SH-SY5Y (cell line): ENCODE measurements around the gene EMC1.

Source experiments
- GATA2 ChIP-seq: IDR thresholded peaks from 2 replicates; pipeline ENCODE4 v1.6.1; 2011; ENCODE audit warnings: mild to moderate bottlenecking, low read depth, low read length
- GATA3 ChIP-seq: IDR thresholded peaks from 2 replicates; pipeline ENCODE4 v1.6.1; 2011; ENCODE audit warnings: low read depth, mild to moderate bottlenecking, low read length, moderate library complexity

EMC1 gene

GRCh38 chr1:19202396-19202795, 48.9 kb downstream of the EMC1 start:
- TF ChIP-seq GATA2 (no peak), GATA3 (no peak)

- TF ChIP-seq GATA3 (no peak), GATA2 (no peak)
These were observed 51.2 kb downstream of the EMC1 start for GRCh38 chr1:19199969-19200604.

- no peak for TF ChIP-seq GATA3
- no peak for TF ChIP-seq GATA2
These were observed 51.9 kb downstream of the EMC1 start for GRCh38 chr1:19199329-19199968.

GRCh38 chr1:19198820-19199219, 52.5 kb downstream of the EMC1 start:
- no peak for TF ChIP-seq GATA3
- no peak for TF ChIP-seq GATA2

- TF ChIP-seq GATA3 (no peak), GATA2 (no peak)
These were observed 53.5 kb downstream of the EMC1 start for GRCh38 chr1:19197845-19198244.

GRCh38 chr1:19196331-19196730, 55.0 kb downstream of the EMC1 start:
- TF ChIP-seq GATA3 = no peak

- TF ChIP-seq GATA2 (no peak), GATA3 (no peak)
These were observed 58.3 kb downstream of the EMC1 start for GRCh38 chr1:19193004-19193403.

- TF ChIP-seq GATA2 (no peak), GATA3 (no peak)
These were observed 59.5 kb downstream of the EMC1 start for GRCh38 chr1:19191811-19192210.

- TF ChIP-seq GATA2 (no peak), GATA3 (no peak)
These were observed 60.9 kb downstream of the EMC1 start for GRCh38 chr1:19190468-19190867.

- TF ChIP-seq GATA2 = no peak
- no peak for TF ChIP-seq GATA3
These were observed 62.1 kb downstream of the EMC1 start for GRCh38 chr1:19189270-19189669.

- TF ChIP-seq GATA3 (no peak), GATA2 (no peak)
These were observed 63.5 kb downstream of the EMC1 start for GRCh38 chr1:19187852-19188251.

- TF ChIP-seq GATA2 = no peak
- TF ChIP-seq GATA3 = no peak
These were observed 65.3 kb downstream of the EMC1 start for GRCh38 chr1:19186001-19186400.

- TF ChIP-seq GATA3 (no peak), GATA2 (no peak)
These were observed 69.1 kb downstream of the EMC1 start for GRCh38 chr1:19182223-19182622.

- no peak for TF ChIP-seq GATA2
- TF ChIP-seq GATA3 = no peak
These were observed 71.6 kb downstream of the EMC1 start for GRCh38 chr1:19179597-19180264.
